ENCODE measurements around the gene RAB11FIP2. TPM values are rescaled to one million over a fixed set of nuclear protein-coding genes. Genes with fewer than 3 reads are reported as not detected.

The RAB11FIP2 gene
- total and polyA plus RNA-seq, 2 of the 4 experiments (the other 2 are of a cell fraction) = 3.6 to 16.1 TPM

- no peak overlapping the region for H3K56ac ChIP-seq (ENCODE audit: extremely low read depth, insufficient read depth, low read length)
- no peak overlapping the region for H2AFZ ChIP-seq (replicated peaks; ENCODE audit: low read length, poor library complexity)
- no peak overlapping the region for H4K91ac ChIP-seq (ENCODE audit: insufficient read depth, low read depth, low read length)
- H3K36me3 ChIP-seq (ENCODE audit: control insufficient read depth, insufficient read depth, low read length) = no peaks in the 10 kb centered on the region
- no peaks in the 10 kb centered on the region for H3K4me1 ChIP-seq (ENCODE audit: control insufficient read depth, insufficient read depth, low read length)
- H4K20me1 ChIP-seq (ENCODE audit: insufficient read depth, low read length) = no peaks in the 10 kb centered on the region
- no peak overlapping the region for H3K23ac ChIP-seq (ENCODE audit: low read depth, low read length)
- in situ Hi-C loops (cut with MboI; ENCODE audit: low sequenced_read_pairs) (no loop called here), dilution Hi-C loops (cut with HindIII; ENCODE audit: low sequenced_read_pairs, unreplicated experiment) (no loop called here), intact Hi-C loops (cut with micrococcal nuclease) (no loop called here)
- H3K4me3 ChIP-seq (ENCODE audit: insufficient read depth, low read depth, low read length) = no peak overlapping the region
- H3K4me2 ChIP-seq (ENCODE audit: low read depth, low read length) = no peak overlapping the region
- no peak overlapping the region for H3K27ac ChIP-seq (ENCODE audit: insufficient read depth, low read length)
- no peak overlapping the region for H4K5ac ChIP-seq (ENCODE audit: low read depth, low read length)
- no CpG with 5 or more reads among the region's 4 CpGs for WGBS, 2 experiments (ENCODE audit: extremely low coverage in 2 of 2, insufficient read length in 1 of 2)
- no peak overlapping the region for H2BK120ac ChIP-seq (ENCODE audit: low read depth, low read length)
- POLR2A ChIA-PET (ENCODE audit: unreplicated experiment) = no interaction called here
- no peak for DNase-seq
- no peaks in the 10 kb centered on the region for H3K9me3 ChIP-seq (ENCODE audit: control insufficient read depth, insufficient read depth, low read length)
- ATAC-seq (ENCODE audit: low read depth) = no peak
- no peak overlapping the region for H4K8ac ChIP-seq (ENCODE audit: low read depth in 2 of 2, low read length in 2 of 2)
- CTCF ChIA-PET = no interaction called here
- no peak overlapping the region for H2AK5ac ChIP-seq (ENCODE audit: low read depth, low read length)
- H3K9me1 ChIP-seq (ENCODE audit: insufficient read depth, low read length) = no peaks in the 10 kb centered on the region
- H2BK20ac ChIP-seq (ENCODE audit: low read depth, low read length) = no peak overlapping the region
- H3K79me1 ChIP-seq (ENCODE audit: low read depth in 1 of 2, low read length in 2 of 2) = no peaks in the 10 kb centered on the region
- H2BK15ac ChIP-seq (ENCODE audit: low read depth, low read length) = no peak overlapping the region
- H3K4ac ChIP-seq (ENCODE audit: low read depth, low read length) = no peak overlapping the region
- H3K9ac ChIP-seq (ENCODE audit: low read depth, low read length) = no peak overlapping the region
- H2BK5ac ChIP-seq (ENCODE audit: low read depth, low read length, poor library complexity, severe bottlenecking) = no peak overlapping the region
- no peak overlapping the region for H2AK9ac ChIP-seq (replicated peaks; ENCODE audit: low read depth, low read length, poor library complexity)
- BruUV-seq (replicated peaks) = no TSS peak
- H3K18ac ChIP-seq (ENCODE audit: low read depth, low read length) = no peak overlapping the region
- H3K27me3 ChIP-seq (ENCODE audit: control insufficient read depth, insufficient read depth, low read length) = no peaks in the 10 kb centered on the region
- H3K14ac ChIP-seq (replicated peaks; ENCODE audit: low read depth, low read length) = no peak overlapping the region
- no peak for TF ChIP-seq ELK1 (IDR thresholded peaks at IDR 0.05; ENCODE audit: borderline replicate concordance, low read depth, low read length)
- TF ChIP-seq RCOR1 (IDR thresholded peaks at IDR 0.05; ENCODE audit: insufficient replicate concordance, low read length) = no peak
- TF ChIP-seq MAFK (IDR thresholded peaks at IDR 0.05; ENCODE audit: low read depth, low read length) = peak; percentile 36; the same call in 1 of the 2 replicates
- TF ChIP-seq RAD21 (IDR thresholded peaks at IDR 0.05; ENCODE audit: low read length) = no peak
- no peak for TF ChIP-seq SMC3 (IDR thresholded peaks at IDR 0.05; ENCODE audit: low read depth, low read length)
- TF ChIP-seq CTCF (conservative IDR thresholded peaks at IDR 0.05; ENCODE audit: low read depth, low read length) = no peak
- no peak for TF ChIP-seq BHLHE40 (IDR thresholded peaks at IDR 0.05; ENCODE audit: low read depth, low read length)
Observed at GRCh38 chr10:118080817-118081216, 34.1 kb upstream of the RAB11FIP2 start.
